K562 (cell line): ENCODE results near the gene TSEN34. TPM values are rescaled to one million over a fixed set of nuclear protein-coding genes. Genes with fewer than 3 reads are reported as not detected.
A peak's percentile ranks its signal among the peaks of the same experiment; 100 is the strongest.
"Not testable (repeated sequence)": the region's sequence is repeated elsewhere in the genome, so short reads cannot be mapped to it uniquely, and the experiment has no call there.

Experiments
- ATAC-seq: fragments of 200-7000 bp; cut with Tn5 transposase; 3 replicates; pipeline ENCODE4 v1.9.1; 2020; ENCODE audit warnings: moderate library complexity
- BruUV-seq: library from RNA; stranded (reverse); fragments of 400-500 nt; replicated peaks from 2 replicates; lab custom pipeline; 2021; lab: Mats Ljungman, UMichigan
- CTCF ChIA-PET: fragments of 300-600 bp; formaldehyde crosslinking; extraction: SDS; loops from one replicate; lab custom pipeline; 2021; ENCODE audit warnings: low intra/inter-chr PET ratio; lab: Yijun Ruan, JAX
- POLR2A ChIA-PET: fragments of 300-600, 350-650 bp; sonication (Branson Sonifier 250); formaldehyde crosslinking; extraction: SDS; loops from one replicate; lab custom pipeline; 2021; ENCODE audit warnings: antibody characterized with exemption, inconsistent platforms; lab: Yijun Ruan, JAX
- DNase-seq, 4 experiments: peaks; one replicate each; pipeline versions ENCODE4 v3.0.0 to v3.0.0-alpha.2; 2011 to 2018; ENCODE audit warnings: low spot score in 3 of 4, mixed read lengths in 3 of 4; ENCODE audit errors: extremely low read depth in 1 of 4
- FAIRE-seq: peaks from 2 replicates; lab custom pipeline; 2011; peaks lifted over from hg19 to GRCh38; lab: Jason Lieb, UNC
- H2AFZ ChIP-seq: 2 replicates; pipeline ENCODE4 v1.6.0; 2011; ENCODE audit warnings: low read depth, low read length, control low read depth, inconsistent platforms
- H3K27ac ChIP-seq: fragments of 200-600 bp; 3 replicates; pipeline ENCODE4 v1.8.0; 2011; ENCODE audit warnings: low read depth, mild to moderate bottlenecking, control low read depth, inconsistent platforms, low read length, moderate library complexity, mixed read lengths; ENCODE audit errors: extremely low read depth
- H3K27me3 ChIP-seq, 2 experiments: fragments of 300-600 bp in 1 of 2; 2 replicates in 1 of 2; 3 replicates in 1 of 2; pipeline versions ENCODE4 v1.6.0 to v1.8.0; 2011; ENCODE audit warnings: inconsistent platforms in 2 of 2, low read length in 2 of 2, mild to moderate bottlenecking in 1 of 2, mixed read lengths in 1 of 2, moderate library complexity in 1 of 2; ENCODE audit not compliant: control insufficient read depth in 2 of 2, insufficient read depth in 2 of 2
- H3K36me3 ChIP-seq: fragments of 300-600 bp; 3 replicates; pipeline ENCODE4 v1.8.0; 2011; ENCODE audit warnings: mild to moderate bottlenecking, low read length, inconsistent platforms; ENCODE audit not compliant: control insufficient read depth, insufficient read depth
- H3K4me1 ChIP-seq, 2 experiments: fragments of 200-600 bp in 1 of 2; replicated peaks in 1 of 2; 2 replicates in 1 of 2; 3 replicates in 1 of 2; pipeline versions ENCODE4 v1.5.1 to v1.8.0; 2011; ENCODE audit warnings: inconsistent platforms in 2 of 2, low read length in 2 of 2, mild to moderate bottlenecking in 1 of 2, mixed read lengths in 1 of 2, moderate library complexity in 1 of 2; ENCODE audit not compliant: control insufficient read depth in 2 of 2, insufficient read depth in 2 of 2
- H3K4me2 ChIP-seq: 2 replicates; pipeline ENCODE4 v1.6.1; 2011; ENCODE audit warnings: low read length, control low read depth, inconsistent platforms, mixed read lengths; ENCODE audit not compliant: insufficient read depth
- H3K4me3 ChIP-seq: fragments of 200-600 bp; sonication (generic), shearing (Covaris generic); 2 replicates; pipeline ENCODE4 v1.5.1; 2016; ENCODE audit warnings: control low read depth, inconsistent platforms
- H3K79me2 ChIP-seq: fragments of 200-600 bp; 3 replicates; pipeline ENCODE4 v1.8.0; 2011; ENCODE audit warnings: low read length, inconsistent platforms; ENCODE audit not compliant: control insufficient read depth, insufficient read depth
- H3K9ac ChIP-seq, 2 experiments: 2 replicates each; pipeline versions ENCODE4 v1.6.0 to v1.6.1; 2011; ENCODE audit warnings: low read depth in 2 of 2, low read length in 2 of 2, control low read depth in 1 of 2, inconsistent platforms in 1 of 2, mild to moderate bottlenecking in 1 of 2, mixed read lengths in 1 of 2; ENCODE audit not compliant: insufficient read depth in 1 of 2
- H3K9me1 ChIP-seq: one replicate; pipeline ENCODE4 v1.6.0; 2011; ENCODE audit warnings: inconsistent platforms, mild to moderate bottlenecking, low read length, moderate library complexity; ENCODE audit not compliant: control insufficient read depth, insufficient read depth
- H3K9me3 ChIP-seq: replicated peaks from 2 replicates; pipeline ENCODE4 v1.5.1; 2011; ENCODE audit warnings: low read depth, low read length, inconsistent platforms; ENCODE audit not compliant: control insufficient read depth, insufficient read depth
- H4K20me1 ChIP-seq: replicated peaks from 2 replicates; pipeline ENCODE4 v1.6.1; 2011; ENCODE audit warnings: low read length, inconsistent platforms, mixed read lengths; ENCODE audit not compliant: control insufficient read depth, insufficient read depth
- SMARCC2 ChIP-seq: fragments of 450-650 bp; IDR thresholded peaks from 2 replicates; pipeline ENCODE4 v1.6.1; 2017; ENCODE audit warnings: antibody characterized with exemption, moderate library complexity, mild to moderate bottlenecking, low read depth
- THAP12 ChIP-seq: fragments of 250-450 bp; sonication (Bioruptor Pico); IDR thresholded peaks from 2 replicates; pipeline ENCODE4 v1.9.0; 2021; ENCODE audit warnings: mild to moderate bottlenecking, inconsistent platforms
- WGBS: fragments of 100-300 bp; shearing (Covaris generic); methylation state at CpG from one replicate; pipeline ENCODE4 v1.1.6; 2016; ENCODE audit warnings: low coverage, mixed read lengths; ENCODE audit not compliant: insufficient coverage; ENCODE audit errors: missing lambda C conversion rate; 5-methylcytosine and 5-hydroxymethylcytosine counted together
- in situ Hi-C: fragments of 300-500 bp; cut with MboI; formaldehyde crosslinking; loops from 4 replicates; pipeline ENCODE4 v1.15.0; 2018; ENCODE audit warnings: inconsistent platforms, mixed read lengths
- intact Hi-C: fragments of 100-400 bp; cut with micrococcal nuclease; formaldehyde crosslinking; loops from 2 replicates; pipeline ENCODE4 v1.14.2; 2022
- polyA plus RNA-seq, 8 experiments: library from polyadenylated mRNA; depleted of rRNA in 4 of 8; stranded (reverse) in 5 of 8; unstranded in 3 of 8; fragments of >200 nt; fragmentation: Nextera tagmentation in 2 of 8; fragmentation: Illumina TruSeq in 1 of 8; extraction: Ambion mirVana in 2 of 8; extraction: Trizol in 1 of 8; gene quantifications; 2 replicates each; pipeline versions ENCODE4 v1.2.1 to v1.2.3, GENCODE V29; 2011 to 2014; ENCODE audit warnings: inconsistent platforms in 1 of 8, missing spikeins in 1 of 8
- total RNA-seq, 7 experiments: library from RNA; depleted of rRNA in 6 of 7; stranded (reverse); fragments of >200 nt in 6 of 7; fragmentation: Illumina TruSeq in 2 of 7; extraction: Trizol in 2 of 7; gene quantifications; 2 replicates each; pipeline versions ENCODE4 v1.2.1 to v1.2.3, GENCODE V29; 2011 to 2021; ENCODE audit warnings: low replicate concordance in 1 of 7

The TSEN34 gene
- total and polyA plus RNA-seq, 9 of the 15 experiments (the other 6 are each of a cell fraction or from before 2014, with no cell fraction given): 3.1 to 57.6 (median 29.5) TPM

DNA sequence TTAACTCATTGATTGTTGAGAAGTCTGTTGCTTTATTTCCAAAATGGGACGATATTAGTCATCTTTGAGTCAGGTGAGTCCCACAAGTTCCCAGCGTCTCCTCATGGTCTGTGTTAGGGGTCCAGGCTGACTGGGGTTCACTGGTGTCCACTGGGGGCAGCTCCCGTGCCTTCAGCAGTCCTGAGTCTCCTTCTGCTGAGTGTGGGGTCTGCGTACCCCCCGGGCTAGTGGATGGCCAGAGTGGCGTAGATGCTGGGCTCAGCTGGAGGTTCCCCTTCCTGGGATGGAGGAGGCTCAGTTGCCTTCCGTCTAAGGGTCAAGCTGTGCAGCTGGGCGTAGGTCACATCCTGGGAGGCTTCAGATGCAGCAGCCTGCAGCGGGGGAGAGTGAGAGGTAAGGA lies 25.8 kb downstream of the TSEN34 start:
- FAIRE-seq: no peak

GRCh38 chr19:54217517-54218247 lies 26.6 kb downstream of the TSEN34 start:
- 75% methylated on average over 6 of the region's 20 CpGs for WGBS
- H3K79me2 ChIP-seq, in situ Hi-C loops, BruUV-seq, CTCF ChIA-PET, H3K36me3 ChIP-seq, DNase-seq, H3K27me3 ChIP-seq, H3K9me1 ChIP-seq, FAIRE-seq, intact Hi-C loops, H3K4me2 ChIP-seq, H2AFZ ChIP-seq, ATAC-seq, H4K20me1 ChIP-seq, H3K9ac ChIP-seq, H3K4me3 ChIP-seq, H3K9me3 ChIP-seq, H3K27ac ChIP-seq: not testable (repeated sequence)
- POLR2A ChIA-PET: interaction anchor here (1.0 to 1.4 kb wide), 2 partner anchors 8 to 11 kb away, joined by 3 to 6 read pairs; no protein-coding TSS in a partner anchor
- H3K4me1 ChIP-seq: peaks cover 0 to 25% of the 10 kb centered on the region in 2 experiments; a peak in 4 of 5 replicates

More for the DNA sequence above, 25.8 kb downstream of the TSEN34 start:
- Histone ChIP-seq H2AFZ (no peak overlapping the region), H3K79me2 (peaks cover 3% of the 10 kb centered on the region; the same call in 2 of the 3 replicates), H3K9me1 (no peaks in the 10 kb centered on the region), H3K27ac (no peak overlapping the region), H3K36me3 (peaks cover 10% of the 10 kb centered on the region; the same call in 2 of the 3 replicates), H3K4me1 (peaks cover 0 to 27% of the 10 kb centered on the region in 2 experiments; a peak in 4 of 5 replicates), H3K27me3 (no peaks in the 10 kb centered on the region), H3K9ac (peak overlapping the region in 1 of 2 experiments; percentile 45; a peak in 1 of 4 replicates), H4K20me1 (no peaks in the 10 kb centered on the region), H3K4me3 (no peak overlapping the region), H3K4me2 (no peak overlapping the region), H3K9me3 (no peaks in the 10 kb centered on the region)
- BruUV-seq: no TSS peak
- POLR2A ChIA-PET: interaction anchor here (1.4 kb wide), 1 partner anchor 12 kb away, joined by 6 read pairs; no protein-coding TSS in a partner anchor
- in situ Hi-C loops: no loop called here
- intact Hi-C loops: no loop called here
- ATAC-seq: no peak
- TF ChIP-seq THAP12 (CRISPR knock-in tag) (no peak), SMARCC2 (no peak)
- DNase-seq: no peak
- CTCF ChIA-PET: no interaction called here
- 73% methylated on average over 7 of the region's 9 CpGs for WGBS
